ENCODE results near the gene PPIL3. TPM values are rescaled to one million over a fixed set of nuclear protein-coding genes. Genes with fewer than 3 reads are reported as not detected.

PPIL3 gene
- total and polyA plus RNA-seq, 2 experiments from 2014 or later = 42.9 to 54.0 TPM

- Mint-ChIP-seq H3K4me3 (no peak overlapping the region), H3K36me3 (ENCODE audit: low read depth) (peaks cover 49% of the 10 kb centered on the region), H3K27ac (no peak overlapping the region), H3K9me3 (no peaks in the 10 kb centered on the region), H3K4me1 (no peaks in the 10 kb centered on the region), H3K27me3 (ENCODE audit: insufficient read depth, low read depth, poor library complexity) (peaks cover 5% of the 10 kb centered on the region)
- H3K9me2 ChIP-seq (ENCODE audit: insufficient read depth) = no peaks in the 10 kb centered on the region
- no peak overlapping the region for H3K4me3 ChIP-seq
- no peaks in the 10 kb centered on the region for H3K4me1 ChIP-seq (ENCODE audit: insufficient read depth)
- H3K27ac ChIP-seq (ENCODE audit: low read depth) = no peak overlapping the region
- H3K4me2 ChIP-seq = no peak overlapping the region
- ATAC-seq = no peak
- peaks cover 49% of the 10 kb centered on the region for H3K36me3 ChIP-seq (ENCODE audit: insufficient read depth)
- no peak for TF ChIP-seq EZH2phosphoT487 (IDR thresholded peaks at IDR 0.05; ENCODE audit: unreplicated experiment)
- TF ChIP-seq ZNF331 (CRISPR knock-in tag; IDR thresholded peaks at IDR 0.05; ENCODE audit: low read depth) = no peak
- DNase-seq (ENCODE audit: low spot score) = no peak
- H4K20me1 ChIP-seq (replicated peaks; ENCODE audit: insufficient read depth) = peaks cover 4% of the 10 kb centered on the region; the same call in 1 of the 2 replicates
- no peak overlapping the region for H2AFZ ChIP-seq
- no peaks in the 10 kb centered on the region for H3K27me3 ChIP-seq (ENCODE audit: insufficient read depth)
- H3F3A ChIP-seq (replicated peaks; ENCODE audit: low read depth) = peaks cover 8% of the 10 kb centered on the region
- no peaks in the 10 kb centered on the region; the same call in 1 of the 2 replicates for H3K79me2 ChIP-seq (replicated peaks; ENCODE audit: insufficient read depth)
Measured at GRCh38 chr2:200851398-200852248, 37.3 kb downstream of the PPIL3 start.

GRCh38 chr2:200850512-200851256 is 38.2 kb downstream of the PPIL3 start:
- H3K4me3 Mint-ChIP-seq = no peak overlapping the region
- Histone ChIP-seq H3F3A (replicated peaks; ENCODE audit: low read depth) (peaks cover 8% of the 10 kb centered on the region), H3K27me3 (ENCODE audit: insufficient read depth) (no peaks in the 10 kb centered on the region), H3K79me2 (replicated peaks; ENCODE audit: insufficient read depth) (no peaks in the 10 kb centered on the region), H4K20me1 (replicated peaks; ENCODE audit: insufficient read depth) (no peaks in the 10 kb centered on the region; the same call in 1 of the 2 replicates), H3K4me1 (ENCODE audit: insufficient read depth) (no peaks in the 10 kb centered on the region), H3K4me3 (no peak overlapping the region), H3K36me3 (ENCODE audit: insufficient read depth) (peaks cover 40% of the 10 kb centered on the region), H3K27ac (ENCODE audit: low read depth) (no peak overlapping the region), H2AFZ (no peak overlapping the region), H3K9me2 (ENCODE audit: insufficient read depth) (no peaks in the 10 kb centered on the region), H3K4me2 (no peak overlapping the region)
- no peaks in the 10 kb centered on the region for H3K9me3 Mint-ChIP-seq
- H3K27me3 Mint-ChIP-seq (ENCODE audit: insufficient read depth, low read depth, poor library complexity) = peaks cover 5% of the 10 kb centered on the region
- H3K4me1 Mint-ChIP-seq = no peaks in the 10 kb centered on the region
- ATAC-seq (peak; percentile 44; the same call in 2 of the 3 replicates), DNase-seq (ENCODE audit: low spot score) (peak; percentile 37)
- TF ChIP-seq EZH2phosphoT487 (IDR thresholded peaks at IDR 0.05; ENCODE audit: unreplicated experiment) = no peak
- TF ChIP-seq, protein P1, sequence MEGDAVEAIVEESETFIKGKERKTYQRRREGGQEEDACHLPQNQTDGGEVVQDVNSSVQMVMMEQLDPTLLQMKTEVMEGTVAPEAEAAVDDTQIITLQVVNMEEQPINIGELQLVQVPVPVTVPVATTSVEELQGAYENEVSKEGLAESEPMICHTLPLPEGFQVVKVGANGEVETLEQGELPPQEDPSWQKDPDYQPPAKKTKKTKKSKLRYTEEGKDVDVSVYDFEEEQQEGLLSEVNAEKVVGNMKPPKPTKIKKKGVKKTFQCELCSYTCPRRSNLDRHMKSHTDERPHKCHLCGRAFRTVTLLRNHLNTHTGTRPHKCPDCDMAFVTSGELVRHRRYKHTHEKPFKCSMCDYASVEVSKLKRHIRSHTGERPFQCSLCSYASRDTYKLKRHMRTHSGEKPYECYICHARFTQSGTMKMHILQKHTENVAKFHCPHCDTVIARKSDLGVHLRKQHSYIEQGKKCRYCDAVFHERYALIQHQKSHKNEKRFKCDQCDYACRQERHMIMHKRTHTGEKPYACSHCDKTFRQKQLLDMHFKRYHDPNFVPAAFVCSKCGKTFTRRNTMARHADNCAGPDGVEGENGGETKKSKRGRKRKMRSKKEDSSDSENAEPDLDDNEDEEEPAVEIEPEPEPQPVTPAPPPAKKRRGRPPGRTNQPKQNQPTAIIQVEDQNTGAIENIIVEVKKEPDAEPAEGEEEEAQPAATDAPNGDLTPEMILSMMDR (conservative IDR thresholded peaks at IDR 0.05; ENCODE audit: low read depth in 2 of 2) = peak in 1 of 2 experiments; percentile 23; a peak in 2 of 4 replicates
- no peak overlapping the region for H3K27ac Mint-ChIP-seq
- H3K36me3 Mint-ChIP-seq (ENCODE audit: low read depth) = peaks cover 42% of the 10 kb centered on the region

DNA sequence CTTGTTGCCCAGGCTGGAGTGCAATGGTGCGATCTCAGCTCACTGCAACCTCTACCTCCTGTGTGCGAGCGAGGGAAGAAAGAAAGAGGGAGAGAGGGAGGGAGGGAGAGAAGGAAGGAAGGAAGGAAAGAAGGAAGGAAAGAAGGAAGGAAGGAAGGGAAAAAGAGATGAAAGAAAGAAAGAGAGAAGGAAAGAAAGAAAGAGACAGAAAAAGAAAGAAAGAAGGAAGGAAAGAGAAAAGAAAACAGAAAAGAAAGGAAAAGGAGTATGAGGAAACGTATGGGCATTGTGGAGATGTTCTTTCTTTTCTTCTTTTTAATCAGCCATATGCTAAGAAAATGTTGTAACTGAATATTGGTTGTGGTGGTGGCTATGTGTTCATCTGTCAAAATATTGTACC is 40.9 kb downstream of the PPIL3 start:
- Histone ChIP-seq H3K4me1 (ENCODE audit: insufficient read depth) (no peaks in the 10 kb centered on the region), H4K20me1 (replicated peaks; ENCODE audit: insufficient read depth) (no peaks in the 10 kb centered on the region; the same call in 1 of the 2 replicates), H3K27ac (ENCODE audit: low read depth) (no peak overlapping the region), H3F3A (replicated peaks; ENCODE audit: low read depth) (peaks cover 8% of the 10 kb centered on the region), H3K79me2 (replicated peaks; ENCODE audit: insufficient read depth) (no peaks in the 10 kb centered on the region), H2AFZ (no peak overlapping the region), H3K27me3 (ENCODE audit: insufficient read depth) (no peaks in the 10 kb centered on the region), H3K4me3 (no peak overlapping the region), H3K4me2 (no peak overlapping the region), H3K36me3 (ENCODE audit: insufficient read depth) (peaks cover 12% of the 10 kb centered on the region; the same call in 1 of the 2 replicates), H3K9me2 (ENCODE audit: insufficient read depth) (no peaks in the 10 kb centered on the region)
- H3K9me3 Mint-ChIP-seq = no peaks in the 10 kb centered on the region
- ATAC-seq = no peak
- H3K27ac Mint-ChIP-seq = no peak overlapping the region
- DNase-seq (ENCODE audit: low spot score) = no peak
- no peak overlapping the region for H3K4me3 Mint-ChIP-seq
- H3K27me3 Mint-ChIP-seq (ENCODE audit: insufficient read depth, low read depth, poor library complexity) = peaks cover 4% of the 10 kb centered on the region
- no peaks in the 10 kb centered on the region for H3K4me1 Mint-ChIP-seq
- peaks cover 17% of the 10 kb centered on the region for H3K36me3 Mint-ChIP-seq (ENCODE audit: low read depth)
- TF ChIP-seq ETS1 (IDR thresholded peaks at IDR 0.05) (no peak), POLR2AphosphoS5 (IDR thresholded peaks at IDR 0.05; ENCODE audit: low read depth) (no peak), STAT1 (IDR thresholded peaks at IDR 0.05; ENCODE audit: unreplicated experiment) (no peak), JUNB (IDR thresholded peaks at IDR 0.05; ENCODE audit: unreplicated experiment) (no peak), NANOG (IDR thresholded peaks at IDR 0.05; ENCODE audit: borderline replicate concordance) (no peak)
